NCI-H146 (cell line): ENCODE data around the gene KDM5B.
A peak's percentile ranks its signal among the peaks of the same experiment; 100 is the strongest.

Experiments used
- DNase-seq: peaks from one replicate; lab custom pipeline; 2025; lab: John Stamatoyannopoulos, UW

The KDM5B gene

DNA sequence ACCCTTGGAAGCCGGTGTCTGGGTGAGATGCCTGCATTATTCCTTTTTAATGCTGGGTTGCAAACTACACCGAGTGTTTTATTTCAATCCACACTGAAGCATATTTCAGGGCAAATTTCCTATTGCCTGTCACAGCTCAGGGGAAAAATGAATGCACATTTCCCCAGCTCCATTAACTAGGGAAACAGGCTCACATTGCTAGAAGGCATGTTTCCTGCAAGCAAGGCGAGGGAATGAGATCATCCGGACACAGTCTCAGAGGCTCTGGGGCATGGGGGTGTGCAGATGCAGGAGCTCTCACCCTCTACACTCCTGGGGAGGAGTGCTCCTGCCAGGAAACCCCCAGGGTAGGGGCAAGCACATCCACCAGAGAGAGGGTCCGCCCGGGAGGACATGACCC, 122.6 kb downstream of the KDM5B start:
- no peak for DNase-seq

- DNase-seq, result peak; percentile 74
Measured at GRCh38 chr1:202684716-202685115, 123.5 kb downstream of the KDM5B start.

DNA sequence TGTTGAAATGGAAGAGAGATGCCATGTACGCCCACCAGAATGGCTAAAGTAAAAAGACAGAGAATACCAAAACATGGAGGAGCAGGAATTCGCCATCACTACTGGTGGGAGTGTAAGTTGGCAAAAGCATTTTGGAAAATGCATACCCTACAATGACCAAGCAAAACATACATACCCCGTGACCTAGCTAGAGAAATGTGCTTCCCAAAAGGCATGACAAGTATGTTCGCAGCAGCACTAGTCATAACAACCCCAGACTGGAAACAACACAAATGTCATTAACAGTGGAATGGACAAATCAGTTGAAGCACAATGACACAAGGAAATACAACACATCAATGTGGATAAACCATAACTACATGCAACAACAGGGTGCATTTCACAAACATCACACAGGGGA, 125.2 kb downstream of the KDM5B start:
- DNase-seq, result no peak

GRCh38 chr1:202682477-202682876, 125.7 kb downstream of the KDM5B start:
- no peak for DNase-seq

DNA sequence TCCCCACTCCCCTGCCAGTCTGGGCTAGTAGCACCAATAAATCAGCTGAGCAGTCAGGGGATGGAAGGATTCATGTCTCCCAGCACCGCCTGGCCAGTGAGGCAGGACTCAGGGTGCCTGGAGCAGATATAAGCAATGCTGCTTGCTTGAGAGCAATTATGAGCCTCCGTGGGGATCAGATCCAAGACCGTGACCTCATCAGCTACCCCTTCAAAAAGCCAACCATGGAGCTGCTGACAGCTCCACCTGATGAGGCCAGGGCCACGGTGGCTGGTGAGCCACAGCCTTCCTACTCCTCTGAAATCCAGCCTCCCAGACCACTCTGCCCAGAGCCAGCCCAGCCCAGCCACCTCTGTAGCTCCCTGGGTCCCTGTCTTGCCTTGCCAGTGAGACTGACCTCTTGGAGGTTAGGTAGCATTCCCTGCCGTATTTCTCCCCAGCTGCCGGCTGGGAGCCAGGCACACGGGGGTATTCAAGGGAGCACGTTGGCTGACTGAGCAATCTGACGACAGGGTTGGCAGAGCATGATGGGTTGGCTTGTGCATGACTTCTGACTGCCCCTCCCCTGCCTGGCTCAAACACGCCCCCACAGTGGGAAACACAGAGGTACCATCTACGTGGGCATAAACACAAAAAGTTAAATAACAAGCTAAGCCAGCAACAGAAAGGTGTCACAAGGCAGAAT, 126.3 kb downstream of the KDM5B start:
- no peak for DNase-seq

DNA sequence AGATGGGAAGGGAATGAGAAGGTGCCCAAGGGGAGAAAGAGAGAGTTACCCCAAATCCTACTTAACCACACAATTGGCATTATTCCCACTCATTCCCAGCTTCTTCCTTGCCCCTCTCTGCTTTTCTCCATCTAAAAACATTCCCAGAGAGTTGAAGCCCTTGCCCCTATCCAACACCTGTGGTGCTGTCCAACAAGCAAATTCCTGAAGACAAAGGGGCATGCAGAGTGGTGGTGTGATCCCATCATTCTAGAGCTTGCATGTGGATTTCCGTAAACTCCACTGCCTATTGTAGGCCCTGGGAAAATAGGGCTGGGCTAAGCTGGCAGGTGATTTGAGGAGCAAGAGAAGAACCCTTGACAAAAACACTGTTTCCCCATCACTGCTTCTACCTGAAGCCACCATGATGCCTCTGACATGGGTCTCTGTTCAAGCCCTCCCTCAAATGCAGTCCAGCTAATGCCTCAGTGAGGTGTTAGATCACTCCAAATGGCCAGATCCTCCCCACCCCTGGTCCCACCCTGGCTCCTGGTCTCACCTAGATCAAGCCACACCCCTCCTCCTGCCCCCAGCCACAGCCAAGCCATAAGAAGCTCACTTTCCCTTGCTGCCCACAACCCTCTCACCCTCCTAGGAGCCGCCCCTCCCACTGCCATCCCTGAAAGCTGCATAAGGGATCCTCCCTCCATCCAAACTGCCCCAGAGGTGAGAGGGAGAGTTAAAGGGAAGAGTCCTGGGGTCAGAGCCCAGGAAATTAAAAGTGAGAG, 127.5 kb downstream of the KDM5B start:
- DNase-seq, result no peak

GRCh38 chr1:202679406-202680177, 128.6 kb downstream of the KDM5B start:
- no peak for DNase-seq

- DNase-seq, result no peak
Measured at GRCh38 chr1:202677433-202677832, 130.8 kb downstream of the KDM5B start.
